NCI-H524 treated with DMSO at 0.1 percent for 48 hours (cell line): Measurements from ENCODE around the gene MYO5B.
"Not testable (repeated sequence)": the region's sequence is repeated elsewhere in the genome, so short reads cannot be mapped to it uniquely, and the experiment has no call there.

Experiments
- DNase-seq: peaks from one replicate; lab custom pipeline; 2025; lab: John Stamatoyannopoulos, UW

Gene MYO5B

GRCh38 chr18:49795612-49796552 is 399.1 kb downstream of the MYO5B start:
- DNase-seq: no peak

- DNase-seq: no peak
Measured at GRCh38 chr18:49794743-49795142, 400.2 kb downstream of the MYO5B start.

GRCh38 chr18:49789560-49790134 is 405.3 kb downstream of the MYO5B start:
- not testable (repeated sequence) for DNase-seq

- no peak for DNase-seq
Measured at GRCh38 chr18:49788327-49788898, 406.5 kb downstream of the MYO5B start.

- DNase-seq: no peak
Measured at GRCh38 chr18:49786019-49786720, 408.8 kb downstream of the MYO5B start.

GRCh38 chr18:49784427-49785185 is 410.3 kb downstream of the MYO5B start:
- no peak for DNase-seq

GRCh38 chr18:49783631-49784030 is 411.3 kb downstream of the MYO5B start:
- not testable (repeated sequence) for DNase-seq

- DNase-seq: no peak
Measured at GRCh38 chr18:49778826-49779465, 416.0 kb downstream of the MYO5B start.
